B cell (primary cell): ENCODE results near the gene ZNF777.

Experiments used
- CTCF ChIP-seq: fragments of 200-600 bp; IDR thresholded peaks from one replicate; pipeline ENCODE4 v1.8.0; 2022; ENCODE audit warnings: antibody characterized with exemption, mild to moderate bottlenecking
- EZH2 ChIP-seq: IDR thresholded peaks from 2 replicates; pipeline ENCODE4 v1.6.1; 2012; ENCODE audit warnings: borderline replicate concordance, low read depth, mild to moderate bottlenecking, moderate library complexity, low read length; ENCODE audit not compliant: insufficient read depth, poor library complexity, severe bottlenecking

GRCh38 chr7:149478754-149479153 is 17.9 kb upstream of the ZNF777 start:
- no peak for TF ChIP-seq CTCF
- no peak for TF ChIP-seq EZH2
